Ascending aorta (tissue), 2 donors: ENCODE measurements around the gene CDH13. TPM values are rescaled to one million over a fixed set of nuclear protein-coding genes. Genes with fewer than 3 reads are reported as not detected.

Source experiments
- DNase-seq, 2 donors: peaks; one replicate each; pipeline ENCODE4 v3.0.0-alpha.2; 2019; ENCODE audit warnings: low spot score in 2 of 2
- H3K27ac ChIP-seq, 2 donors: fragments of 200-600 bp; sonication (generic); one replicate each; pipeline ENCODE4 v1.5.1; 2016 to 2017; ENCODE audit warnings: mild to moderate bottlenecking in 1 of 2
- H3K27me3 ChIP-seq: fragments of 200-600 bp; sonication (generic); one replicate; pipeline ENCODE4 v1.5.1; 2017
- H3K36me3 ChIP-seq, 2 donors: fragments of 200-600 bp; sonication (generic); one replicate each; pipeline ENCODE4 v1.5.1; 2016
- H3K4me1 ChIP-seq, 2 donors: fragments of 200-600 bp; sonication (generic); one replicate each; pipeline ENCODE4 v1.5.1; 2016 to 2017; ENCODE audit warnings: mild to moderate bottlenecking in 1 of 2
- H3K4me3 ChIP-seq, 2 donors: fragments of 200-600 bp; sonication (generic); one replicate each; pipeline ENCODE4 v1.5.1; 2016 to 2017; ENCODE audit warnings: mild to moderate bottlenecking in 1 of 2
- H3K9me3 ChIP-seq, 2 donors: fragments of 200-600 bp; sonication (generic); one replicate each; pipeline ENCODE4 v1.5.1; 2016
- CTCF ChIP-seq, 3 experiments: fragments of 200-600 bp in 2 of 3; fragments of 450-650 bp in 1 of 3; sonication (generic) in 2 of 3; IDR thresholded peaks; one replicate each; pipeline ENCODE4 v1.5.1; 2016 to 2019; ENCODE audit warnings: antibody characterized with exemption in 3 of 3, mild to moderate bottlenecking in 1 of 3, moderate library complexity in 1 of 3
- intact Hi-C: fragments of 100-400 bp; cut with DNase I; formaldehyde crosslinking; loops from one replicate; pipeline ENCODE4 v1.15.1; 2023
- total RNA-seq: library from RNA; depleted of rRNA; stranded (reverse); fragments of >200 nt; gene quantifications from one replicate; pipeline ENCODE4 v1.1.0, GENCODE V29; 2016

Gene CDH13
- total RNA-seq, 1 donor from 2014 or later = 160 TPM

- Histone ChIP-seq H3K36me3 (no peaks in the 10 kb centered on the region), H3K9me3 (no peaks in the 10 kb centered on the region), H3K27me3 (no peaks in the 10 kb centered on the region), H3K27ac (no peak overlapping the region), H3K4me1 (no peaks in the 10 kb centered on the region), H3K4me3 (no peak overlapping the region)
- intact Hi-C loops = no loop called here
- no peak for DNase-seq
- no peak for TF ChIP-seq CTCF (IDR thresholded peaks at IDR 0.05)
These were observed 187.3 kb downstream of the CDH13 start for GRCh38 chr16:82814059-82814458.

GRCh38 chr16:82819286-82819685, 192.5 kb downstream of the CDH13 start:
- Histone ChIP-seq H3K36me3 (no peaks in the 10 kb centered on the region), H3K4me3 (no peak overlapping the region), H3K9me3 (no peaks in the 10 kb centered on the region), H3K4me1 (no peaks in the 10 kb centered on the region), H3K27me3 (no peaks in the 10 kb centered on the region), H3K27ac (no peak overlapping the region)
- TF ChIP-seq CTCF (IDR thresholded peaks at IDR 0.05) = no peak
- intact Hi-C loops = no loop called here
- no peak for DNase-seq

GRCh38 chr16:82820855-82821254, 194.1 kb downstream of the CDH13 start:
- intact Hi-C loops = no loop called here
- TF ChIP-seq CTCF (IDR thresholded peaks at IDR 0.05) = no peak
- no peaks in the 10 kb centered on the region for H3K9me3 ChIP-seq
- DNase-seq = no peak
- H3K4me1 ChIP-seq = no peaks in the 10 kb centered on the region
- H3K27ac ChIP-seq = no peak overlapping the region
- no peak overlapping the region for H3K4me3 ChIP-seq
- H3K36me3 ChIP-seq = no peaks in the 10 kb centered on the region
- H3K27me3 ChIP-seq = no peaks in the 10 kb centered on the region

- no peaks in the 10 kb centered on the region for H3K9me3 ChIP-seq
- no peak overlapping the region for H3K27ac ChIP-seq
- no peak for TF ChIP-seq CTCF (IDR thresholded peaks at IDR 0.05)
- no peak overlapping the region for H3K4me3 ChIP-seq
- no peak for DNase-seq
- H3K27me3 ChIP-seq = no peaks in the 10 kb centered on the region
- no peaks in the 10 kb centered on the region for H3K4me1 ChIP-seq
- H3K36me3 ChIP-seq = no peaks in the 10 kb centered on the region
- intact Hi-C loops = no loop called here
These were observed 197.6 kb downstream of the CDH13 start for GRCh38 chr16:82824408-82824807.

- Histone ChIP-seq H3K4me3 (no peak overlapping the region), H3K36me3 (no peaks in the 10 kb centered on the region), H3K4me1 (peaks cover 0 to 8% of the 10 kb centered on the region in 2 donors), H3K27me3 (no peaks in the 10 kb centered on the region), H3K9me3 (no peaks in the 10 kb centered on the region), H3K27ac (no peak overlapping the region)
- intact Hi-C loops = no loop called here
- TF ChIP-seq CTCF (IDR thresholded peaks at IDR 0.05) = no peak
- DNase-seq = no peak
These were observed 202.5 kb downstream of the CDH13 start for GRCh38 chr16:82829301-82829700.

GRCh38 chr16:82830944-82831343, 204.2 kb downstream of the CDH13 start:
- no peak for TF ChIP-seq CTCF (IDR thresholded peaks at IDR 0.05)
- intact Hi-C loops = no loop called here
- Histone ChIP-seq H3K4me1 (peaks cover 0 to 8% of the 10 kb centered on the region in 2 donors), H3K27me3 (no peaks in the 10 kb centered on the region), H3K4me3 (no peak overlapping the region), H3K9me3 (no peaks in the 10 kb centered on the region), H3K27ac (no peak overlapping the region), H3K36me3 (no peaks in the 10 kb centered on the region)
- no peak for DNase-seq
